ENCODE data around the gene RIPK3. TPM values are rescaled to one million over a fixed set of nuclear protein-coding genes. Genes with fewer than 3 reads are reported as not detected.

The RIPK3 gene
- total and polyA plus RNA-seq, 2 of the 8 experiments (the other 6 are each of a cell fraction or from before 2014, with no cell fraction given): 0.24 to 0.39 TPM

DNA sequence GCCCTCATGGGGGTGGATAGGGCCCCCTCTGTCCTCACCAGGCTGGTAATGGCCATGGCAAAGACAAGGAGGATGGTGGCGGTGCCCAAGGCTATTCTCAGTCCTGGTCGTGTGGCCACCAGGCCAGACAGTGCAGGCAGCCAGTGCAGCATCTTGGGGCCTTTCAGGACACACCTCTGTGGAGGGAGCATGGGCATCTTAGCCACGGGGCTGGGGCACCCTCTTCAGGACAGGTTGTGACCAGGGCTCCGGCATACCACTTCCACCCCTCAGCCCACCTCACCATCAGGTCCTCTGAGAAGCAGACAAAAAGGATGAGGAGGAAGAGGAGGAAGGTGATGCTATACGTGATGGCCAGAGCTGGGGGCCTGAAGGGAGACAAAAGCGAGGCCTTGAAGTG lies 15.8 kb downstream of the RIPK3 start:
- Histone ChIP-seq H3K14ac (ENCODE audit: insufficient read length) (no peak overlapping the region), H4K20me1 (replicated peaks in 1 of 2; ENCODE audit: control insufficient read depth in 1 of 2, insufficient read depth in 2 of 2, low read length in 2 of 2) (no peaks in the 10 kb centered on the region), H3K4ac (replicated peaks; ENCODE audit: insufficient read length, low read depth, low read length) (no peak overlapping the region), H3K36me3 (ENCODE audit: control insufficient read depth in 2 of 4, insufficient read depth in 4 of 4, low read length in 3 of 4) (no peaks in the 10 kb centered on the region), H4K91ac (replicated peaks; ENCODE audit: insufficient read length, low read length) (no peak overlapping the region), H3K79me1 (ENCODE audit: low read depth, low read length) (no peaks in the 10 kb centered on the region), H3K4me2 (ENCODE audit: insufficient read depth in 1 of 2, low read depth in 2 of 2, low read length in 2 of 2) (no peak overlapping the region), H3K9me3 (ENCODE audit: insufficient read depth in 2 of 2, low read depth in 1 of 2, low read length in 1 of 2) (no peaks in the 10 kb centered on the region), H3K27me3 (replicated peaks in 1 of 4; ENCODE audit: control insufficient read depth in 3 of 4, extremely low read depth in 1 of 4, insufficient read depth in 3 of 4, low read length in 3 of 4) (peaks cover 0 to 29% (median 13%) of the 10 kb centered on the region in 4 experiments; a peak in 6 of 7 replicates), H3K79me2 (ENCODE audit: control insufficient read depth in 1 of 2, insufficient read depth in 2 of 2, low read length in 2 of 2) (no peaks in the 10 kb centered on the region), H3K27ac (ENCODE audit: low read depth, low read length) (no peak overlapping the region), H2BK15ac (ENCODE audit: low read length) (no peak overlapping the region), H3K18ac (ENCODE audit: extremely low read depth, low read length) (no peak overlapping the region), H3K9ac (replicated peaks in 1 of 4; ENCODE audit: extremely low read depth in 1 of 4, low read depth in 3 of 4, low read length in 3 of 4) (no peak overlapping the region), H2BK120ac (replicated peaks; ENCODE audit: low read depth, low read length) (no peak overlapping the region), H3K4me3 (ENCODE audit: extremely low read depth in 1 of 4, insufficient read depth in 2 of 4, low read depth in 3 of 4, low read length in 4 of 4) (no peak overlapping the region), H2BK12ac (ENCODE audit: low read depth, low read length) (0 out of 2 replicates have a peak overlapping the region, but pooled peaks have one; percentile 27), H3K4me1 (replicated peaks in 1 of 4; ENCODE audit: control insufficient read depth in 3 of 4, insufficient read depth in 4 of 4, low read length in 3 of 4) (no peaks in the 10 kb centered on the region), H3K23me2 (ENCODE audit: low read depth, low read length) (no peaks in the 10 kb centered on the region; the same call in 1 of the 2 replicates), H3K23ac (ENCODE audit: insufficient read length) (no peak overlapping the region), H2AK5ac (ENCODE audit: low read depth, low read length) (no peak overlapping the region), H4K5ac (ENCODE audit: insufficient read length, low read depth, low read length) (no peak overlapping the region), H2BK5ac (ENCODE audit: low read depth, low read length) (no peak overlapping the region), H3K56ac (replicated peaks; ENCODE audit: insufficient read length, low read depth, low read length) (no peak overlapping the region), H2AFZ (ENCODE audit: low read length) (no peak overlapping the region), H2BK20ac (ENCODE audit: low read length) (no peak overlapping the region), H4K8ac (ENCODE audit: extremely low read depth, insufficient read depth, low read length) (no peak overlapping the region)
- CTCF ChIA-PET (ENCODE audit: partially characterized antibody): interaction anchor here (0.6 to 27.8 kb wide), 6 partner anchors 8 to 103 kb away, joined by 3 to 664 read pairs (median 16); partner anchors contain the start of genes CBLN3, CIDEB, KHNYN and TINF2
- FAIRE-seq (no peak), DNase-seq (ENCODE audit: low read depth in 1 of 2, low spot score in 2 of 2) (no peak)
- POLR2A ChIA-PET (ENCODE audit: partially characterized antibody): interaction anchor here (0.6 kb wide), 1 partner anchor 85 kb away, joined by 3 read pairs; no protein-coding TSS in a partner anchor
- 79% methylated on average over 6 of the region's 6 CpGs; no CpG with 5 or more reads in 1 of the 2 experiments for WGBS, 2 experiments (ENCODE audit: extremely low coverage in 1 of 2, insufficient coverage in 1 of 2, insufficient read length in 1 of 2, insufficient replicate concordance in 2 of 2, low coverage in 1 of 2, low lambda C conversion rate in 2 of 2, missing lambda C conversion rate in 1 of 2)
- TF ChIP-seq ZNF274 (IDR thresholded peaks at IDR 0.05; ENCODE audit: borderline replicate concordance, extremely low read depth, low read length) (no peak), SIX5 (IDR thresholded peaks at IDR 0.05; ENCODE audit: low read depth, low read length) (no peak), RAD21 (IDR thresholded peaks at IDR 0.05 in 1 of 2, conservative IDR thresholded peaks at IDR 0.05 in 1 of 2; ENCODE audit: low read depth in 2 of 2, low read length in 2 of 2) (no peak), PHF8 (conservative IDR thresholded peaks at IDR 0.05; ENCODE audit: low read depth, low read length) (no peak), ATF2 (IDR thresholded peaks at IDR 0.05; ENCODE audit: low read length) (no peak), ATF3 (IDR thresholded peaks at IDR 0.05; ENCODE audit: insufficient read depth, low read depth, low read length) (no peak), MAX (IDR thresholded peaks at IDR 0.05) (no peak), TAF1 (IDR thresholded peaks at IDR 0.05; ENCODE audit: low read depth, low read length) (no peak), BRCA1 (IDR thresholded peaks at IDR 0.05; ENCODE audit: low read depth, low read length) (no peak), SIRT6 (IDR thresholded peaks at IDR 0.05; ENCODE audit: low read length) (no peak), ASH2L (IDR thresholded peaks at IDR 0.05; ENCODE audit: low read length) (no peak), SP2 (IDR thresholded peaks at IDR 0.05; ENCODE audit: low read length) (no peak)
